CD14-positive monocyte (primary cell): ENCODE measurements around the gene ADAM23. TPM values are rescaled to one million over a fixed set of nuclear protein-coding genes. Genes with fewer than 3 reads are reported as not detected.
"Not testable (repeated sequence)": the region's sequence is repeated elsewhere in the genome, so short reads cannot be mapped to it uniquely, and the experiment has no call there.

ENCODE experiments used
- DNase-seq, 3 donors: peaks; one replicate each; pipeline ENCODE4 v3.0.0-alpha.2; 2011 to 2022
- H2AFZ ChIP-seq: 2 replicates; pipeline ENCODE4 v1.6.0; 2012; ENCODE audit warnings: mild to moderate bottlenecking, low read depth, low read length, inconsistent platforms; ENCODE audit not compliant: insufficient read depth, poor library complexity, severe bottlenecking
- H3K27ac ChIP-seq, 2 donors: 1 replicate in 1 of 2; 2 replicates in 1 of 2; pipeline ENCODE4 v1.5.1; 2012 to 2013; ENCODE audit warnings: low read length in 2 of 2, control low read depth in 1 of 2, inconsistent platforms in 1 of 2, low read depth in 1 of 2, mild to moderate bottlenecking in 1 of 2
- H3K27me3 ChIP-seq, 2 donors: one replicate each; pipeline versions ENCODE4 v1.6.0 to v1.6.1; 2011 to 2013; ENCODE audit warnings: low read length in 2 of 2; ENCODE audit not compliant: control insufficient read depth in 2 of 2, insufficient read depth in 2 of 2
- H3K36me3 ChIP-seq, 2 donors: replicated peaks in 1 of 2; 1 replicate in 1 of 2; 2 replicates in 1 of 2; pipeline versions ENCODE4 v1.5.1 to v1.6.1; 2012 to 2013; ENCODE audit warnings: low read length in 2 of 2, control low read depth in 1 of 2, inconsistent platforms in 1 of 2, mild to moderate bottlenecking in 1 of 2; ENCODE audit not compliant: insufficient read depth in 2 of 2, control insufficient read depth in 1 of 2
- H3K4me1 ChIP-seq, 2 donors: 1 replicate in 1 of 2; 2 replicates in 1 of 2; pipeline versions ENCODE4 v1.5.1 to v1.6.1; 2012 to 2013; ENCODE audit warnings: low read length in 2 of 2, control low read depth in 1 of 2, inconsistent platforms in 1 of 2, mild to moderate bottlenecking in 1 of 2, moderate library complexity in 1 of 2; ENCODE audit not compliant: insufficient read depth in 2 of 2, control insufficient read depth in 1 of 2
- H3K4me2 ChIP-seq: replicated peaks from 2 replicates; pipeline ENCODE3; 2012; ENCODE audit warnings: low read length, moderate library complexity, mild to moderate bottlenecking; ENCODE audit not compliant: poor library complexity, severe bottlenecking; ENCODE audit errors: extremely low read depth
- H3K4me3 ChIP-seq, 3 experiments: fragments of 200-600 bp in 1 of 3; sonication (generic) in 1 of 3; replicated peaks in 1 of 3; 1 replicate in 2 of 3; 2 replicates in 1 of 3; pipeline ENCODE4 v1.5.1; 2011 to 2013; ENCODE audit warnings: low read length in 3 of 3, mild to moderate bottlenecking in 3 of 3, control low read depth in 2 of 3, low read depth in 2 of 3, inconsistent platforms in 1 of 3, moderate library complexity in 1 of 3
- H3K79me2 ChIP-seq: 2 replicates; pipeline ENCODE4 v1.6.0; 2012; ENCODE audit warnings: mild to moderate bottlenecking, control low read depth, inconsistent platforms, low read length, moderate library complexity; ENCODE audit not compliant: insufficient read depth
- H3K9ac ChIP-seq: 2 replicates; pipeline ENCODE4 v1.6.0; 2017; ENCODE audit warnings: low read length, mild to moderate bottlenecking; ENCODE audit not compliant: insufficient read depth, poor library complexity, severe bottlenecking
- H3K9me3 ChIP-seq, 2 donors: replicated peaks in 1 of 2; 1 replicate in 1 of 2; 2 replicates in 1 of 2; pipeline versions ENCODE4 v1.5.1 to v1.6.1; 2012 to 2013; ENCODE audit warnings: low read length in 2 of 2, control low read depth in 1 of 2; ENCODE audit not compliant: control insufficient read depth in 1 of 2, insufficient read depth in 1 of 2
- H4K20me1 ChIP-seq: 2 replicates; pipeline ENCODE4 v1.6.0; 2012; ENCODE audit warnings: mild to moderate bottlenecking, low read length, control low read depth, moderate library complexity; ENCODE audit not compliant: insufficient read depth
- H3K27ac Mint-ChIP-seq, 7 donors: one replicate each; pipeline ENCODE4 v1.8.0; 2020; ENCODE audit warnings: mild to moderate bottlenecking in 7 of 7, mixed read lengths in 7 of 7, moderate library complexity in 6 of 7, inconsistent platforms in 2 of 7
- H3K27me3 Mint-ChIP-seq, 3 donors: one replicate each; pipeline ENCODE4 v1.8.0; 2021 to 2022; ENCODE audit warnings: low read depth in 3 of 3, mild to moderate bottlenecking in 3 of 3, mixed read lengths in 3 of 3, moderate library complexity in 3 of 3, inconsistent platforms in 1 of 3
- H3K36me3 Mint-ChIP-seq, 2 donors: one replicate each; pipeline ENCODE4 v1.8.0; 2020; ENCODE audit warnings: mixed read lengths in 2 of 2, inconsistent platforms in 1 of 2, mild to moderate bottlenecking in 1 of 2
- H3K4me1 Mint-ChIP-seq: one replicate; pipeline ENCODE4 v1.8.0; 2020; ENCODE audit warnings: mild to moderate bottlenecking, mixed read lengths
- H3K4me3 Mint-ChIP-seq, 2 donors: one replicate each; pipeline ENCODE4 v1.8.0; 2020; ENCODE audit warnings: mild to moderate bottlenecking in 2 of 2, mixed read lengths in 2 of 2, moderate library complexity in 1 of 2
- H3K9me3 Mint-ChIP-seq, 7 donors: one replicate each; pipeline ENCODE4 v1.8.0; 2020 to 2022; ENCODE audit warnings: mixed read lengths in 7 of 7, mild to moderate bottlenecking in 6 of 7, moderate library complexity in 6 of 7, inconsistent platforms in 2 of 7
- CTCF ChIP-seq: fragments of 200-600 bp; IDR thresholded peaks from one replicate; pipeline ENCODE4 v1.8.0; 2022; ENCODE audit warnings: antibody characterized with exemption, mild to moderate bottlenecking
- WGBS: methylation state at CpG from one replicate; pipeline ENCODE4 v1.1.5; 2013; ENCODE audit warnings: missing lambda C conversion rate; ENCODE audit not compliant: insufficient coverage; 5-methylcytosine and 5-hydroxymethylcytosine counted together
- intact Hi-C, 2 donors: fragments of 100-400 bp; cut with micrococcal nuclease; formaldehyde crosslinking; loops; one replicate each; pipeline versions ENCODE4 v1.15.0 to v1.15.1; 2023
- polyA plus RNA-seq, 3 donors: library from polyadenylated mRNA; depleted of rRNA in 1 of 3; unstranded in 2 of 3; stranded (reverse) in 1 of 3; fragments of 300-500 nt in 2 of 3; fragments of >200 nt in 1 of 3; fragmentation: Illumina TruSeq in 2 of 3; gene quantifications; 1 replicate in 2 of 3; 2 replicates in 1 of 3; pipeline ENCODE4 v1.2.3, GENCODE V29; 2012 to 2021

Gene ADAM23
- polyA plus RNA-seq, 3 donors, result not detected

GRCh38 chr2:206396211-206396610, 47.1 kb upstream of the ADAM23 start:
- H3K4me3 Mint-ChIP-seq, result no peak overlapping the region
- Histone ChIP-seq H3K9me3 (peaks cover 0 to 6% of the 10 kb centered on the region in 2 donors), H3K79me2 (no peaks in the 10 kb centered on the region), H3K4me3 (no peak overlapping the region), H3K4me1 (no peaks in the 10 kb centered on the region), H3K27me3 (no peaks in the 10 kb centered on the region), H2AFZ (no peak overlapping the region), H3K4me2 (no peak overlapping the region), H4K20me1 (no peaks in the 10 kb centered on the region), H3K27ac (no peak overlapping the region), H3K36me3 (no peaks in the 10 kb centered on the region), H3K9ac (no peak overlapping the region)
- no peak for TF ChIP-seq CTCF
- no peaks in the 10 kb centered on the region for H3K36me3 Mint-ChIP-seq
- H3K27me3 Mint-ChIP-seq, result peaks cover 0 to 3% (median 2%) of the 10 kb centered on the region in 3 donors
- WGBS, result 91% methylated on average over 3 of the region's 7 CpGs
- no peaks in the 10 kb centered on the region for H3K4me1 Mint-ChIP-seq
- DNase-seq, result no peak
- H3K9me3 Mint-ChIP-seq, result peaks cover 0 to 8% (median 5%) of the 10 kb centered on the region in 7 donors
- intact Hi-C loops, result no loop called here
- H3K27ac Mint-ChIP-seq, result no peak overlapping the region

GRCh38 chr2:206402956-206403569, 40.3 kb upstream of the ADAM23 start:
- intact Hi-C loops, H3K36me3 Mint-ChIP-seq: not testable (repeated sequence)
- 94% methylated on average over 3 of the region's 6 CpGs for WGBS

More at GRCh38 chr2:206402956-206403569, 40.3 kb upstream of the ADAM23 start:
- not testable (repeated sequence) for H3K4me1 Mint-ChIP-seq, H3K27ac Mint-ChIP-seq, H3K4me3 ChIP-seq, H3K9ac ChIP-seq, H3K27ac ChIP-seq, H3K79me2 ChIP-seq, H3K4me1 ChIP-seq, DNase-seq, H3K4me2 ChIP-seq, H4K20me1 ChIP-seq, H3K36me3 ChIP-seq, H3K27me3 Mint-ChIP-seq, H2AFZ ChIP-seq, H3K9me3 Mint-ChIP-seq, H3K27me3 ChIP-seq, H3K9me3 ChIP-seq
- peak overlapping the region in 1 of 2 donors; percentile 15 for H3K4me3 Mint-ChIP-seq
